GM19099 (cell line): ENCODE results near the gene EVPL.

Experiments
- POLR2A ChIP-seq: IDR thresholded peaks from 3 replicates; pipeline ENCODE4 v1.6.1; 2011; ENCODE audit warnings: low read depth; ENCODE audit not compliant: insufficient read length; ENCODE audit errors: extremely low read depth

The EVPL gene

GRCh38 chr17:76011951-76012350 lies 15.2 kb downstream of the EVPL start:
- TF ChIP-seq POLR2A, result no peak

GRCh38 chr17:76009969-76010661 lies 17.0 kb downstream of the EVPL start:
- TF ChIP-seq POLR2A, result no peak

- no peak for TF ChIP-seq POLR2A
Measured at GRCh38 chr17:76009447-76009846, 17.7 kb downstream of the EVPL start.

GRCh38 chr17:76008630-76009425 lies 18.3 kb downstream of the EVPL start:
- TF ChIP-seq POLR2A, result no peak

- TF ChIP-seq POLR2A, result no peak
Measured at GRCh38 chr17:76008208-76008607, 18.9 kb downstream of the EVPL start.

DNA sequence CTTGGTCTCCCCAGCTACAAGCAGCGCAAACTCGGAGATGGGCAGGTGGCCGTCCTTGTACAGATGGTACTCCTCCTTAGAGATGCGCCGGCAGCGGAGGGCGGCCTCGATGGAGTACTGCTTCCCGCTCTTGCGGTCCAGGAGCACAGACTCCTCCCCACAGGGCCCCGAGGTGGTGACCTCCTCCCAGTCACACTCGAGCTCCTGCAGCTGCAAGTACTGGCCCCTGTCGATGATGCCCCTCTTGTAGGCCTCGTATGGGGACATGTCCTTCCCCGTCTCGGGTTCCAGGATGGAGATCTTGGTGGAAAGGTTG lies 19.3 kb downstream of the EVPL start:
- TF ChIP-seq POLR2A, result no peak

GRCh38 chr17:76007131-76007849 lies 19.8 kb downstream of the EVPL start:
- no peak for TF ChIP-seq POLR2A

DNA sequence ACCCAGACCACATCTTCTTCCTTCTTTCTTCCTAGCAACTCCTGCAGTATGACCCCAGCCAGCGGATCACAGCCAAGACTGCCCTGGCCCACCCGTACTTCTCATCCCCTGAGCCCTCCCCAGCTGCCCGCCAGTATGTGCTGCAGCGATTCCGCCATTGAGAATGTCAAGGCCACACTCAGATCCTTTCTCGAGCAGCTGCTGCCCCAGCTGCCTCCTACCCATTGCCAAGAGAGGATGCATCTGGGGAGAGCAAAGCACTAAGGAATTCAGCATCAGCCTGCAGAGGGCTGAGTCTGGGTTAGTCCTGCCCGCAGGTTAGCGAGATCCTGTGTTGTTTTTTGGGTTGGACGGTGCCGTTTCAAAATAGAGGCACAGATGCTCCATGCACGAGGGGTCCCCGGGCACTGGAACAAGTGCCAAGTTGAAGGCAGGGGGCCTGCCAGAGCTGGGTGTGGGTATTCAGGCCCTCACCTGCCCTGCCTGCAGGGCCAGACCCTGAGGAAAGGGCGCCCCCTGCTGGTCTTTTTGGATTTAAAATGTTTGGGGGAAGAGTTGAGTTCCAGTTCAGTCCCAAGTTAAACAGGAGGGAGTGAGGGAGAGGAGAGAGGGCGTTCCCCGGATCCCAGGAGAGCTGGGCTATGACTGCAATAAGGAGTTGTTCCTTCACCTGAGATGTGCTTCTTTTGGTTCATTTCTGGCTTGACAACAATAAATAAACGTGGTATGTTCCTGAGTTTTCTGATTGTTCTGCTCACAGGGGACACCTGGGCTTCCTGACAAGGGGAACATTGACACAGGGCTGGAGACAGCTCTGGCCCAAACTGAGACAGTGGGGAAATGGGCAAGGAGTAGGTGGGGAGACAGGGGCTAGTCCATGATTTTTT lies 21.6 kb downstream of the EVPL start:
- TF ChIP-seq POLR2A, result no peak

DNA sequence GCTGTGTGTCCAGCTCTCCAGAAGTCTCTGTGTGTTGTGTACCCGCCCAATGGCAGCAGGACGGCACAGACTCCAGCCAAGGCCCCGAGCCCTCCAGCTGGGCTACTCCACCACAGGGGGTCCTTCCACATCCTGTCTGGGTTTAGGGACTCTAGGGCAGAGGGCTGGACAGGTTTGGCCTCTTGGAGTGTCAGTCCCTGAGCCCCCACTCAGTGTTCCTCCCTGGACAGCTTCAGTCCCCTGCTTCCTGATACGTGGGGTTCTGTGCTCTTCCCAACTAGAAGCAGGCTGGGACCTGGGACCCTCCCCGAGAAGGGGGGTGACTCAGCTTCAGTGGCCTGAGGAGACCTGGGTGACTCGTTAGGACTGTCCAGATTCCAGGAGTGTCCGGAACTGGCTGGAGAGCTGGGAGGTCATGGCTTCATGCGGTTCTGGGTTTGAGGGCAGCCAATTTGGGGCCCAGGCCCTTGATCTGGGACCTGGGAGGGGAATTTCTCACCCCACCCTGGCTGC lies 22.3 kb downstream of the EVPL start:
- TF ChIP-seq POLR2A, result no peak

DNA sequence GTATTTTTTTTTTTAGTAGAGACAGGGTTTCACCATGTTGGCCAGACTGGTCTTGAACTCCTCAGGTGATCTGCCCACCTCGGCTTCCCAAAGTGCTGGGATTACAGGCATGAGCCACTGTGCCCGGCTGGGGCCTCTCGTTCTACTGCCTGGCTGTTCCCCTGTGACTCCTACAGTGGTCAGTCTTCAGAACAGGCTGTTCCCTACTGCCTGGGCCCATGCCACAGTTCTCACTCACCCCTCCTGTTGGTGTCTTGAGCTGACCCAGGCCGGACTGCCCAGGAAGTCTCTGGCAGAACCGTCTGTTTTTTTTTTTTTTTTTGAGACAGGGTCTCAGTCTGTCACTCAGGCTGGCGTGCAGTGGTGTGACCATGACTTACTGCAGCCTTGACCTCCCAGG lies 23.2 kb downstream of the EVPL start:
- no peak for TF ChIP-seq POLR2A

- no peak for TF ChIP-seq POLR2A
Measured at GRCh38 chr17:76002100-76002499, 25.0 kb downstream of the EVPL start.

- TF ChIP-seq POLR2A, result no peak
Measured at GRCh38 chr17:76000755-76001521, 26.2 kb downstream of the EVPL start, which contains the start of gene CDK3. TSS of gene CDK3 (plus strand) at chr17:76000855. CDS start at chr17:76001426, 571 bp downstream.

- TF ChIP-seq POLR2A, result no peak
Measured at GRCh38 chr17:76000016-76000754, 26.9 kb downstream of the EVPL start.
